Right lobe of liver (tissue), 6 donors: ENCODE data around the gene ADAR. TPM values are rescaled to one million over a fixed set of nuclear protein-coding genes. Genes with fewer than 3 reads are reported as not detected.

ENCODE experiments used
- ATAC-seq, 4 donors: fragments of 200-7000 bp; cut with Tn5 transposase; one replicate each; pipeline ENCODE4 v1.9.1; 2020; ENCODE audit warnings: mild to moderate bottlenecking in 4 of 4, moderate library complexity in 4 of 4
- DNase-seq, 3 donors: peaks; one replicate each; pipeline ENCODE4 v3.0.0-alpha.2; 2020
- H3K27ac ChIP-seq, 3 donors: fragments of 200-600 bp; one replicate each; pipeline ENCODE4 v1.8.0; 2022
- H3K27me3 ChIP-seq, 2 donors: fragments of 200-600 bp; one replicate each; pipeline ENCODE4 v1.8.0; 2022
- H3K36me3 ChIP-seq, 4 donors: fragments of 200-600 bp; sonication (generic) in 1 of 4; one replicate each; pipeline versions ENCODE4 v1.5.1 to v1.8.0; 2017 to 2022; ENCODE audit warnings: control low read depth in 1 of 4
- H3K4me1 ChIP-seq, 4 donors: fragments of 200-600 bp; sonication (generic) in 1 of 4; one replicate each; pipeline versions ENCODE4 v1.5.1 to v1.8.0; 2017 to 2022; ENCODE audit warnings: control low read depth in 1 of 4
- H3K4me3 ChIP-seq, 3 donors: fragments of 200-600 bp; one replicate each; pipeline ENCODE4 v1.8.0; 2022
- H3K9me3 ChIP-seq, 4 donors: fragments of 200-600 bp; sonication (generic) in 1 of 4; one replicate each; pipeline versions ENCODE4 v1.5.1 to v1.8.0; 2017 to 2022; ENCODE audit warnings: control low read depth in 1 of 4
- CTCF ChIP-seq, 4 donors: fragments of 200-600 bp in 3 of 4; fragments of 450-650 bp in 1 of 4; IDR thresholded peaks; one replicate each; pipeline versions ENCODE4 v1.5.1 to v1.8.0; 2016 to 2022; ENCODE audit warnings: antibody characterized with exemption in 4 of 4, mild to moderate bottlenecking in 2 of 4
- POLR2A ChIP-seq: fragments of 450-650 bp; IDR thresholded peaks from one replicate; pipeline ENCODE4 v1.6.1; 2017; ENCODE audit warnings: antibody characterized with exemption, mild to moderate bottlenecking
- WGBS: methylation state at CpG from one replicate; pipeline ENCODE4 v1.1.6; 2018; ENCODE audit warnings: low coverage, low lambda C conversion rate; ENCODE audit not compliant: insufficient coverage; ENCODE audit errors: missing lambda C conversion rate; 5-methylcytosine and 5-hydroxymethylcytosine counted together
- intact Hi-C, 2 donors: fragments of 100-400 bp; cut with DNase I; formaldehyde crosslinking; loops; one replicate each; pipeline versions ENCODE4 v1.11.2 to v1.14.1; 2022
- total RNA-seq, 6 experiments: library from RNA; depleted of rRNA in 2 of 6; stranded (reverse); fragments of >200 nt in 2 of 6; fragmentation: NEBNext Ultra II Directional in 3 of 6; extraction: Animal tissue kit (Norgen Biotek cat#: 25700) in 3 of 6; gene quantifications; one replicate each; pipeline versions ENCODE4 v1.1.0 to v1.2.4, GENCODE V29; 2016 to 2023
- donor health status: DM: no; HTN: yes; CAD: no.
- donor health status: DM: no; HTN: no; CAD: no.
- donor health status: DM: no; HTN: no; CAD: no.
- donor health status: DM: no; HTN: yes; CAD: no.
- donor health status: DM: no; HTN: yes; CAD: no.

The ADAR gene
- total RNA-seq, 6 experiments from 2014 or later: 69.9 to 105 (median 78.7) TPM

- 39% methylated on average over 6 of the region's 10 CpGs for WGBS
- DNase-seq: no peak
- Histone ChIP-seq H3K27me3 (no peaks in the 10 kb centered on the region), H3K4me3 (no peak overlapping the region), H3K9me3 (no peaks in the 10 kb centered on the region), H3K27ac (no peak overlapping the region), H3K36me3 (peaks cover under 1 to 14% (median 5%) of the 10 kb centered on the region in 4 donors), H3K4me1 (no peaks in the 10 kb centered on the region)
- no peak for ATAC-seq
- TF ChIP-seq CTCF (IDR thresholded peaks at IDR 0.05) (no peak), POLR2A (no peak)
- intact Hi-C loops: loop anchor here in 1 of 2 donors (10.0 kb wide), 1 partner anchor 319 kb away; no protein-coding TSS in a partner anchor
Observed at GRCh38 chr1:154575147-154575927, 32.6 kb downstream of the ADAR start.

- TF ChIP-seq POLR2A (no peak), CTCF (IDR thresholded peaks at IDR 0.05) (no peak)
- Histone ChIP-seq H3K4me1 (no peaks in the 10 kb centered on the region), H3K27ac (no peak overlapping the region), H3K27me3 (no peaks in the 10 kb centered on the region), H3K9me3 (no peaks in the 10 kb centered on the region), H3K36me3 (peaks cover 0 to 8% (median 1%) of the 10 kb centered on the region in 4 donors), H3K4me3 (no peak overlapping the region)
- no peak for ATAC-seq
- intact Hi-C loops: loop anchor here in 1 of 2 donors (10.0 kb wide), 1 partner anchor 320 kb away; no protein-coding TSS in a partner anchor
- no peak for DNase-seq
- WGBS: 9% methylated on average over 5 of the region's 7 CpGs
Observed at GRCh38 chr1:154574716-154575115, 33.3 kb downstream of the ADAR start.

- no peak for DNase-seq
- 80% methylated on average over 1 of the region's 3 CpGs for WGBS
- Histone ChIP-seq H3K4me3 (no peak overlapping the region), H3K4me1 (no peaks in the 10 kb centered on the region), H3K27me3 (no peaks in the 10 kb centered on the region), H3K36me3 (no peaks in the 10 kb centered on the region), H3K9me3 (no peaks in the 10 kb centered on the region), H3K27ac (no peak overlapping the region)
- no peak for ATAC-seq
- intact Hi-C loops: loop anchor here in 1 of 2 donors (10.0 kb wide), 1 partner anchor 322 kb away; no protein-coding TSS in a partner anchor
- TF ChIP-seq POLR2A: no peak
- TF ChIP-seq CTCF (IDR thresholded peaks at IDR 0.05): no peak
Observed at GRCh38 chr1:154573168-154573510, 34.8 kb downstream of the ADAR start.

- Histone ChIP-seq H3K4me3 (no peak overlapping the region), H3K4me1 (peaks cover 0 to 4% (median 0%) of the 10 kb centered on the region in 4 donors), H3K27me3 (no peaks in the 10 kb centered on the region), H3K9me3 (no peaks in the 10 kb centered on the region), H3K27ac (no peak overlapping the region), H3K36me3 (no peaks in the 10 kb centered on the region)
- TF ChIP-seq POLR2A: no peak
- intact Hi-C loops: loop anchor here in 1 of 2 donors (10.0 kb wide), 1 partner anchor 322 kb away; no protein-coding TSS in a partner anchor
- DNase-seq (no peak), ATAC-seq (no peak)
- WGBS: 40% methylated on average over 2 of the region's 10 CpGs
Observed at GRCh38 chr1:154572468-154573167, 35.4 kb downstream of the ADAR start.

GRCh38 chr1:154571964-154572288 is 36.1 kb downstream of the ADAR start:
- peaks cover 0 to 6% (median 0%) of the 10 kb centered on the region in 4 donors for H3K4me1 ChIP-seq
- no peak for ATAC-seq
- DNase-seq: no peak
- no peaks in the 10 kb centered on the region for H3K27me3 ChIP-seq
- H3K4me3 ChIP-seq: no peak overlapping the region
- 100% methylated on average over 2 of the region's 29 CpGs for WGBS
- no peak for TF ChIP-seq POLR2A
- TF ChIP-seq CTCF (IDR thresholded peaks at IDR 0.05): no peak
- no peak overlapping the region for H3K27ac ChIP-seq
- no peaks in the 10 kb centered on the region for H3K9me3 ChIP-seq
- intact Hi-C loops: loop anchor here in 1 of 2 donors (10.0 kb wide), 1 partner anchor 323 kb away; no protein-coding TSS in a partner anchor
- no peaks in the 10 kb centered on the region for H3K36me3 ChIP-seq
